Measurements from ENCODE around the gene PRRT4.

- no peak for TF ChIP-seq CTCF (conservative IDR thresholded peaks at IDR 0.05)
- TF ChIP-seq EZH2 (IDR thresholded peaks at IDR 0.05; ENCODE audit: low read depth), result no peak
Observed at GRCh38 chr7:128394904-128395496, 33.5 kb upstream of the PRRT4 start.

Measured in PC-9 (cell line).